ENCODE results near the gene H1-8.
"Not testable (repeated sequence)": the region's sequence is repeated elsewhere in the genome, so short reads cannot be mapped to it uniquely, and the experiment has no call there.

DNA sequence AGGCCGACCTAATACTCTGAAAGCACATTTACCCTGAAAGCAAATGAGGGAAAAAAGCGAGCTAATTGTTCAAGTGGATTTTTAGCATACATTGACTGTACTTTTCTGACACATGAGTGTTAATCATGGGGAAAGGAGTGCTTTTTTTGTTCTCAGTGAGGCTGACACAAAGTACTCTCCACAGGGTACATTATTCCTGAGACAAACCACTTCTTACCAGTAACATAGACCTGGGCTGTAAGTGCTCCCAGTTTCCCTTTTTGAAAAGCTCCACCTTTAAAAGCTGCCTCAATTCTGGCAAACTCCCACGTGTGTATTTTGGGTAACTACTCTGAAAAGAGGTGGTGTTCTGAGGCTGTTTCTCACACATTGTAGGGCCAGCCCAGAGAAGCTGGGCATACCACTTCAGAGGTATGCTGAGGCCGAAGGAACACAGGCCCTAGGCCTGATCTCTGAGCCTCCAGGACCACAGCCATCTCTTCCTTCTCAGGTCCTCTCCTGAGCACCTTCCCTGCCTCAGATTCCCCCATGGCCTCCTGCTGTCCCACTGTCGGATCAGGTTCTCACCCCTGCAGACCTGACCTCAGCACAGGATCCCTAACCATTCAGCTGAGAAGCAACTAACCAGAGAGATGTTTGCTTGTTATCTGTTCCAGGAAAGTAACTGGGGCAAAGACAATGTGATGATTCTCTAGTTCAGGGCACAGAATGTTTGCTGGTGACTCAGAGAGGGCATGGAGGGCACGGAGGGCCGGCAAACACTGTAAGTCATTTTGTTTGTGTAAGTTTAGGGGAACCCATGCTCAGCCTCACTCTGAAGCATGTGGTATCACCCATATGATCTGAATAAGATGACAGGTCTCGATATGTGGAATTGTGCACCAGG lies 44.1 kb upstream of the H1-8 start:
- TF ChIP-seq ZNF274 (IDR thresholded peaks at IDR 0.05; ENCODE audit: low read depth, low read length); YY1 (IDR thresholded peaks at IDR 0.05; ENCODE audit: insufficient read depth, insufficient read length): not testable (repeated sequence)

Measured in NT2/D1 (cell line).